Mesenteric fat pad (tissue), 1 donor: ENCODE measurements around the gene C11orf16. TPM values are rescaled to one million over a fixed set of nuclear protein-coding genes. Genes with fewer than 3 reads are reported as not detected.
A peak's percentile ranks its signal among the peaks of the same experiment; 100 is the strongest.

Experiments
- DNase-seq: peaks from one replicate; pipeline ENCODE4 v3.0.0-alpha.2; 2020; ENCODE audit warnings: low spot score
- total RNA-seq: library from RNA; stranded (reverse); fragmentation: NEBNext Ultra II Directional; extraction: Animal tissue kit (Norgen Biotek cat#: 25700); gene quantifications from one replicate; pipeline ENCODE4 v1.2.1, GENCODE V29; 2021
- donor health status: DM: yes; HTN: yes; CAD: no.

Gene C11orf16
- total RNA-seq, 1 donor from 2014 or later, result not detected

DNA sequence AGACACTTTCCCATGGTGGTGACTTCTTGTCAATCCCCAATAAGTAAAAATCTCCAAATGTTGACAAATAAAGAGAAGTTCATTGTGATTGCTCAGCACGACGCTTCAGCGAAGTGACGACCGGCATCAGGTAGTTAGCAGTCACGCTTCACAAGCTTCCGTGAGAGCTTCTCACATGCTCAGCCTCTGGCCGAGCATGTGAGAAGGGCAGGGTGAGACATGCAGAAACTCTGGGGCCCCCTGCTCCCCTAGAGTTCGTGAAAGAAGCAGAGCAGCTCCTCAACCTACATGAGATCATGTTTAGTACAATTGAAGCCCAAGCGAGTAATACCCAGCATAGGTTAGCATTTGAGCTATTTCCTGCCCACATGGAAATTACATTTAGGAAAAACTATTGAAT lies 4.4 kb upstream of the C11orf16 start:
- DNase-seq, result peak; percentile 51

DNA sequence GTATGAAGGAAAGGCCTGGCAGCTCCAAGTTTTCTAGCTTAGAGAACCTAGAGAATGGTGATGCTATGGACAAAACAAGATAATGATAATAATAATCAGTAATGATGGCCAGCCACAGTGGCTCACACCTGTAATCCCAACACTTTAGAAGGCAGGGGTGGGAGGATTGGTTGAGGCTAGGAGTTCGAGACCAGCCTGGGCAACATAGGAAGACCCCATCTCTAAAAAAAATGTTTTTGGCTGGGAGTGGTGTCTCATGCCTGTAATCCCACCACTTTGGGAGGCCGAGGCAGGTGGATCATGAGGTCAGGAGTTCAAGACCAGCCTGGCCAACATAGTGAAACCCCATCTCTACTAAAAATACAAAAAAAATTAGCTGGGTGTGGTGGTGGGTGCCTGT lies 3.0 kb upstream of the C11orf16 start:
- peak; percentile 16 for DNase-seq

DNA sequence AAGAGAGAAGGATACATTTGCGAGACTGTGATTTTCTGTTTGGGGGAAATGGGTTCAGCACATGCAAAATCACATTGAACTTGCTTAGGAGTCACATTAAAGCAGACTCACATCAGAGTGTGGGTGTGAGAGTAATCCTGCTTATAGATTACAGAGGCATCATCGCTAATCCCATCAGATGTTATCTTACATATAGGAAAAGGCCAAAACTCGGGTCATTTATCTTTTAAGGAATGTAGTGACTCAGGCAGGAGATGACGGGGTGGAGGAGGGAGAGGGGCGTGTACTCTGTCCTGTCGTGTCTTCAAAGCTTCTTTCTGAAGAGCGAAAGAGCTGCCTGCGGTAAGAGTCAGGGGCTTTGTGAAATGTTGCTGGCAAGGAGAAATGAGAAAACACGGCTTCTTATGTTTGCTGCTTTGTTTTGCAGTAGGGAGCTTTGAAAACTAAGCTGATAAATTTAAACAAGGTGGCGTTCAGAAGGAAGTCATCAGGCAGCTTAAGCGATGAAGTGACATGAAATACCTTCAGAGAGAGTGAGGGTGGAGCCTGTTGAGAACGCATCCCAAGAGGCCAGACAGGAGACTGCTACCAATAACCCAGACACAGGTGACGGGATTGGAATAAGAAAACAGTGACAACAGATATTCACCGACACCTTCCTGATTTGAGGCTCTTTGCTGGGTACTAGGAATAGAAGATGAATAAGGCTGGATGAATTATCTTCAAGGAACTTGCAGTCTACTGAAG lies 2.2 kb upstream of the C11orf16 start:
- DNase-seq, result no peak

DNA sequence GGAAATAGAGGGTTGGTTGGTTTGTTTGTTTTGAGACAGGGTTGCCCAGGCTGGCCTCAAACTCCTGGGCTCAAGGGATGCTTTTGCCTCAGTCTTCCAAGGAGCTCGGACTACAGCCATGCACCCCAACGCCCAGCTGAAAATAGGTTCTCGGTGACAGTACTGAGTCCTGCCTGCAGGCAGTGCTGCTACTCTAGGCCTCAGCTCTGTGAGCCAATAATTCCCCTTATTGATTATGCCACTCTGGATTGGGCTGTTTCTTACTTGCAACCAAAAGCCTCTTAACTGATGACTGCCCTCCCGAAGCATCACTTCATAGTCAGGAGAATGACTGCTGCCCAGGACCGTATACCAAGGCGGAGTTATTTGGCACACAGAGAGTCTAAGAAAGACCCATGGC lies 1.2 kb upstream of the C11orf16 start:
- DNase-seq, result peak; percentile 67

DNA sequence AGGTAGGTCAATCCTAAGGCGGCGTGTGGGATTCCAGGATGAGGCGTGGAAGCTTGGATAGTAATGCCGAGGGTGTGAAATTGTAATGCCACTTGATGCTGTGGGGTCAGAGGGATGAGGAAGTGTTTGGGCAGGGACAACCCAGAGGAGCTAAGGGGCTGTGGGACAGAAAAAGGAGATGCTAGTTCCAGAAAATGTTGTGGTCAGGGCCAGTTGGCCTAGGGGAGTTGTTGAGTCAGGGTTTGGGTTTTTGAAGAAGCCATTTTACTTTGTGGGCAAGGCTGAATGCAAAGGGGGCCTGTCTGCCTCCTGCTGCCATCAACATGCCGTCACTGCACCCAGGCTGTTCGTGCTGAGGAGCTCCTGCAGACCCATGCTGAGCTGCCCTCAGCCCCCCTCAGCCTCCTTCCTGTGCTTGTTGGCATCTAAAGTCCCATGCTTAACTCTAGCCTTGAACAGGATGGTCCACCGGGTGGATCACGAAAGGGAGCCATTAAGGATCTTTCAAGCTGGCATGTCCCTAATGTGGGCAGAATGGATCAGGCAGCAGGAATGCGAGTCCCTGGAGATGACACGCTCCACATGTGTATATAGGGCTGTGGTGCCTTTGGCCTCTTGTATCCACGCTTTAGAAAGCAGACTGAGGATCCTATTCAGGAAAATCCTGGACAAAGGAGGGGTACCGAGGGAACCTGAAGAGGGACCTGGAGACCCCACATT lies 2.1 kb downstream of the C11orf16 start:
- no peak for DNase-seq

DNA sequence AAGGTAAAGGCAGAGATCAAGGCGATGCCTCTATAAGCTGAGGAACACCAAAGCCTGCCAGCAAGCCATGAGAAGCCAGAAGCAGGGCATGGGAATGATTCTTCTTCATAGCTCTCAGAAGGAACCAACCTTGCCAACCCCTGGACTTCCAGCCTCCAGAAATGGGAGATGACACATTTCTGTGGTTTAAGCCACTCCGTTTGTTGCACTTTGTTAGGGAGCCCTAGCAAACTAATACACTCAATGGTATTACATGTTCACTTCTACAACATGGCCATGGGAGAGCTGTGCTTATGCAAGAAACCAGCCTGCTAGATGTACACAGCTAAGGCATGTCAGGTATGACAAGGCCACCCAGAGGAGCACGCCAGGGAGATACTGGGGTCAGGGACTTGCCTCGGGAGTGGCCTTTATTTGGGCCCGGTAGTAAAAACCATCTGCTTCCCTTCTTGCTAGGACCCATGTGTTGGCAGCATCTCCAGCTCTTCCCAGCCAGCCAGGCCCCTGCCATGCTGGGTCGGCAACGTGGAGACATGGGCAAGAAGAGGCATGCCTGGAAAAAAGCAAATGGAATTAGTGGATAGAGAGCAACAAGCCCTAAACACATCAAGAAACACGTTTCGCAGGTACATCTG lies 3.6 kb downstream of the C11orf16 start:
- DNase-seq, result no peak

DNA sequence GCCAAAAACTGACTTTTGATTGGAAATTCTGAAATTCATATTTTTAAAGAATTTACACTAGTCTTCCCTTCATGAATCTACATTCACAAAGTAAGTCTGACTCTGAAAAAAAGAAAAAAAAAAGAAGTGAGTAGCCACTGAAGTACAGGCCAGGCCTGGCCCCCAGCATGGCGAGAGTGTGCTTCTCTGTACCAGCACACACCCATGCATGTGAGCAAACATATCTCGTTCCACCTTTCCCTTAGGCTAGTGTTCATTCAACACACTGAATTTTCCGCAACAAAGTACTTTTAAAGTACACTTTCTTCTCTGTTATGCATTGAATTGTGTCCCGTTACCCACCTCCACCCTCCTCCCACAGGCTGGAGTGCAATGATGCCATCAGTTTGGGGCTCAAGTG lies 4.5 kb downstream of the C11orf16 start:
- no peak for DNase-seq

DNA sequence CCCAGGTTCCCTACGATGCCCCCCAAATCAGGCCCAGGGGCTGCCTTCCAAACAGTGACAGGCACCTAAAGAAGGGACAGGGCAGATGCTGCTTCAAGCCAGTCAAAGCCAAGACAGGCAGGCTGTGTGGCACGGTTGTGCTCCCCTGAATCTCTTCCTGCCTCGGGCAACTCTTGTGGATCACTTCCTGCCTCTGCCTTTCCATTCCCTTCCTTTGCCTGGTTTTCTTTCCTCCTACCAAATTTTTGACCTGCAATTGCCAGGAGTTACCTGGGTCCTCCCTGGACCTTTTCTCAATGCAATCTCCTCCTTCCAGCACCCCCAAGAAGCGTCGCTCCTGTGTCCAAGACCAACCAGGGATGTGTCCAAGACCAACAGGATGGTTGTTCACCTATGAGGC lies 5.5 kb downstream of the C11orf16 start:
- no peak for DNase-seq

DNA sequence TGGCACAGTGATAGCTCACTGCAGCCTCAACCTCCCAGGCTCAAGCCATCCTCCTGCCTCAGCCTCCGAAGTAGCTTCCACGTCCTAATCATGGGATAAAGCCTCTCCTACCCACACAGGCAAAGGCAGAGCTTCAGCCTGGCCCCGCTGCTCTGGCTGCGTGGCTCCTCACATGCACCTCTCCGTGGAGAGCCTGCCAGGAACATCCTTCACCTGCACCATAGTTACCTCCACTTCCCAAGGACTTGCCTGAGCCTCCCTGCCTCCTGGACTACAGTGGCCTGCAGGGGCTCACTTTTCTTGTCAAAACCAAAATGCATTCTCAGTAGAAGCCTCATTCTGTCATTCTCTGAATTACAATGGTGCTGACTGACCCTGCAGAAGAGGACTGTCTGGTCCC lies 6.5 kb downstream of the C11orf16 start:
- no peak for DNase-seq

DNA sequence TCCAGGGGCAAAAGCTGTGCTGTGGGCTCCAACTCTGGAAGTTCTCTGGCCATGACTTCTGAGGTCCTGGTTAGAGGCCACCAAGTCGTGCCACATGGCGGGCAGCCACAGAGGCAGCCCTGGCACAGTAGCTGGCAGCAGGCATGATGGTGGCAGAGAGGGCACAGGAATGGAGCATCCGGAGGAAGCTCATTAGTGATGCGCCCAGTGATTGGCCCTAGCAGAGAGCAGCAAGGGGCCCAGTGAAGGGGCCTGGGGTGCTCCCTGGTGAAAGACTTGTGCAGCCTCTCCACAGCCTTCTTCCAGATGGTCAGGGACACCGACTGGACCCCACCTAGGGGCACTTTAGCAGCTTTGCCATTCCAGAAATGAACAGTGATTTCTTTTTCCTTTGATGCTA lies 7.0 kb downstream of the C11orf16 start:
- no peak for DNase-seq

DNA sequence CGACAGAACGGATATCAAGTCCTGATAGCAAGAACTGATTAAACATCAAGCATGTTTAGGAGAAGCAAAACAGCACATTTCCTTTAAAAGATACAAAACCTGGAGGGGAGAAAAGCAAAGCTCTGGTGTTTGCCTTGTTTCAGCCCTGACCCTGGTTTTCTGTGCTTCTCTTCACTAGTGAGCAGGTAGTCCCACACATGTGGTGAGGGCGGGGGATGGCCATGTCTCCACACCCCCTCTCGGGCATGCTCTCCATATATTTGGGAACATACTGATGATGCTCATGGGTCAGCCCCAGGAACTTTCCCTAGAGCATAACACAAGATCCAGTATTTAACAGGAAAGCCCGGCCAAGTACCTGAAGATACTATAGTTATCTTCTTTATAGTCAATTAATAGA lies 10.1 kb downstream of the C11orf16 start:
- DNase-seq, result no peak

DNA sequence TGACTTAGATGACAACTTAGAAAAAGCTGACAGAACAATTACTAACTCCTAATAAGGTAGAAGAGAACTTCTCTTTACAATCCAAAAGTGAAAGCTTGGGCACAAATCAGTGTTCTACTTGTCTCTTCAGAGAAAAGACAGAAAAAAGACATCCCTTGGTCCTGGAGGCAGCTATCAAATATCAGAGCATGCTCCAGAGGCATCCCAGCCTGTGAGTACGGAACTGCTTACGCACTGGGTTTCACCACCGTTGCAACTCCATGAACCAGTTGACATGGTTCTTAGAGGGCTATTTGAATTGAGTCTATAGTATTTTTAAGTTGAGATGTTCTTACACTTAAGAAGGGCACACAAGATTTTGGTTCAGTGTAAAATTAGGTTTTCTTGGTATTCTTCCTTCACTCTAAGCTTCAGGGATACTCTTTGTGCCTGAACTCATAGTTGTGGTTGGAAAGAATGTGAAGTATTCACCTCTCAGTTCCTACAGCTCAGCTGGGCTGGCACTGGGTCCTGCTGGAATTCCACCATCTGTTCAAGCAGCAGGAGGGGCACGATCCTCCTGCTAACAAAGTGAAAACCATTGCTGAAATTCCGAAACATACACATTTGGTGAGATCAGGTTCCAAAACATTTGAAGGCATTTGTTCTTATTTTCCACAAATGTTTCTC lies 15.5 kb downstream of the C11orf16 start:
- DNase-seq, result no peak

DNA sequence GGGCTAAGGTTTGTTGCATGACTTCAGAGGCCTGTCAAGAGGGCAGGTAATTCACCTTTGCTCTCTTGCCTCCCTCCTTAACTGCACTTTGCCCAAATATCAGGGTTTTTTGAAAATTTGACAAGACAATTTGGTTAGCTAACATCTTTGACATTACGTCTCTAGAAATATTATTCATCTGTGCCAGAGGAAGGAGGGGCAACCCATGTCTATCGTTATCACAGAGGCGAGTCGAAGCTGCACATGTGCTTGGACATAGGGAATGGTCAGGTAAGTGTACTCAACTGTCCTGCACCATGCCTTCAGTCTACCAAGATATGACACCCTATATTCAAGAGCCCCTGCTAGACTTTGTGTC lies 18.1 kb downstream of the C11orf16 start:
- no peak for DNase-seq

DNA sequence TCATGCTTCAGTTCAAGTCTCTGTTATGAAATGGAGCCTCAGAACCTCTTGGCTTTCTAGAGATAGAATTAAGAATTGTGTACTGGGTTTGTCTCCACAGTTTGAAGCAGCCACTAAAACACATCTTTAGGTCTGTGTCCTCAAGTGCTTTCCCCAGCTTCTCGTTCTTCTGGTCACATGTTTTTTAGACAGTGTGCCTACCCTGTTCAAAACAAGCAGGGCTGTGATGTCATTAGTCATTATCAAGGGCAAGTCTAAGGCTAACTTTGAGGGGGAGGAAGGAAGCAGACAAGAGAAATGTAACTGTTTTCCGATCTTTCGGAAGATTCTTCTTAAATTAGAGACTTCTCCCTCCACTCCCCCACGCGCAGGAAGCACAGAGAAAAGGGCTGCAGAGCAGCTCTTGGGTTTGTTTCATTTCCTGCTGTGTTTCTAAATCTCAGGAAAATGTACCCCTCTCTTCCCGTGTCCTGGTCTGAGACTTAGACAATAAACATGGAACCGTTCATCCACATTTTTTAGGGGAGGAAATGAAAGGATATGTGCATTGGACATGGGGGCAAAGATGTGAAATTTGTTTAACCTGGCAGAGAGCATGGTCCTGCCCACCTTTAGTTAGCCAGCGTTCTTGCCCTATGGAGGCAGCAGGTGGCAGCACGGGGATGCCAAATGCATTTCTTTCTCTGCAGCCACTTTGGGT lies 18.6 kb downstream of the C11orf16 start:
- DNase-seq, result no peak

DNA sequence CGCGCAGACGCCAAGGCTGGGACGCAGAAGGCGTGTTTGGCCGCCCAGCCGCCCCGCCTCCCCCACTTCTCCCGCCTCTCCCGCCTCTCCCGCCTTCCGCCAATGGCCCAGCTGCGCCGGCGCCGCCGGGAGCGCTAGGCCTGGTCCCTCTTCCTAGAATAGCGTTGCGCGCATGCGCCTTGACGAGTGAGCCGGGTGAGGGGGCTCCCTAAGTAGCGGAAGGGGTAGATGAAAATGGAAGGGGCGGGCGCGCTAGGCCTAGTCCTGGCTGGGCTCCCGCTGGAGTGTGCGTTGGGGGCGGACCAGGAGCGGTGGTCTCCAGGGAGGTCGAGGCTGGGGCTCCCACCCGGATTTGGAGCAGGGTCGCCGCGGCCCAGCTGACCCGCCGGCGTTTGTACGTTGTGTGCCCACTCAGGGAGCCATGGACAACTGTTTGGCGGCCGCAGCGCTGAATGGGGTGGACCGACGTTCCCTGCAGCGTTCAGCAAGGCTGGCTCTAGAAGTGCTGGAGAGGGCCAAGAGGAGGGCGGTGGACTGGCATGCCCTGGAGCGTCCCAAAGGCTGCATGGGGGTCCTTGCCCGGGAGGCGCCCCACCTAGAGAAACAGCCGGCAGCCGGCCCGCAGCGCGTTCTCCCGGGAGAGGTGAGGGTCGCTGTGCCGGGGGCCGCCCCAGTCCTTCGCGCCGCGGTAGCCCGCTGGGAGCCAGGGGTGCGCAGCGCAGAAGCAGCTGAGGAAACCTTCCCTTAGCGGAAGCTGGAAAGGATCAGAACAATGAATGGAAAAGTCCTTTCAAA lies 21.5 kb downstream of the C11orf16 start, which contains the start of gene AKIP1:
TSS of gene AKIP1 (plus strand) at position 161 of the 795 bp plus-strand sequence. CDS start at position 422, 261 bp downstream.
- peak; percentile 97 for DNase-seq

DNA sequence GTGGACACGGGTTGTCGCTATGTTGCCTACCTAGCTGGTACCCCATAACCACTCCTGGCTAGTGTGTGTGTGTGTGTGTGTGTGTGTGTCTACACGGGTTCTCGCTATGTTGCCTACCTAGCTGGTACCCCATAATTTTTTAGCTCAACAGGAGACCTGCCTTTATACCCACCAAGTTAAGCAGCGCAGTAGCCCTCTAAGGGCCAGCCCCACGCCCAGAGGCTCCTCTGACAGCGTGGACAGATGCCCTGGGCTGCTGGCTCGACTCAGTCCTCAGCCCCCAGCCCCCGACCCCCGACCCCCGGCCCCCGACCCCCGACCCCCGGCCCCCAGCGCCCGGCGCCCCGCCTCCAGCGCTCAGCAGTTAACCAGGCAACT lies 22.1 kb downstream of the C11orf16 start:
- no peak for DNase-seq

DNA sequence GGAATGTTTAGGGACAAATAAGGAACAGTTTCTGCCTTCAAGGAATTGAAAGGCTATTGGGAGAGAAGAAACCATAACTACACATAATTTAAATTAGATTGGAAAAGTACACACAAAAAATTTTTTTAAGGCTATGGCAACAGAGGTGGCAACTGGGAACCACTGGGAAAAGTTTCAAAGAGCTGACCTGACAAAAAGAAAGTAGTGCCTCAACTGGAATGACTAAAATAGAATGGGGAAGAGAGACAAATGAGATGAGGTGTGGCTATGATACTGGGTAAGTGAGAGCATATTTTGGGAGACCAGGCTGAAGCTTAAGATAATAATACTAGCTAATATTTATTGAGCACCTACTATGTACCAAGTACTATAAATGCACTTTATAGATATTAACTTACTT lies 24.6 kb downstream of the C11orf16 start:
- no peak for DNase-seq

DNA sequence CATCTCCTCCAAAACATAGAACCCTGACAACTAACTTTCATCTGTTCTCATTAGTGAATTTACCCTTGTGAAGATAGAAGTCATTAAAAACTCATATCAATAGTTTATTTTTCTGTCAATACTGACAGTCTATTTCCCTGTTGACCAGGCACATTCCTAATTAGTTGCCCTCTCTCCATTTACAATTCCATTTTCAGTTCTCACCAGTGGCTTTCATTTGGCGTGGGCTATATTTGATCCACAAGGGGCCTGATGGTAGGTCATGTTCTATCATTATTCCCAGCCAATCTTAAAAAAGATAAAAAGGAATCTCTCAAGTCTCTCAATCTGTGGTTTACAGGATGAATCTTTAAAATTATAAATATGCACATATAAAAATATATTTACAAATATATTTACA lies 25.6 kb downstream of the C11orf16 start:
- DNase-seq, result no peak

DNA sequence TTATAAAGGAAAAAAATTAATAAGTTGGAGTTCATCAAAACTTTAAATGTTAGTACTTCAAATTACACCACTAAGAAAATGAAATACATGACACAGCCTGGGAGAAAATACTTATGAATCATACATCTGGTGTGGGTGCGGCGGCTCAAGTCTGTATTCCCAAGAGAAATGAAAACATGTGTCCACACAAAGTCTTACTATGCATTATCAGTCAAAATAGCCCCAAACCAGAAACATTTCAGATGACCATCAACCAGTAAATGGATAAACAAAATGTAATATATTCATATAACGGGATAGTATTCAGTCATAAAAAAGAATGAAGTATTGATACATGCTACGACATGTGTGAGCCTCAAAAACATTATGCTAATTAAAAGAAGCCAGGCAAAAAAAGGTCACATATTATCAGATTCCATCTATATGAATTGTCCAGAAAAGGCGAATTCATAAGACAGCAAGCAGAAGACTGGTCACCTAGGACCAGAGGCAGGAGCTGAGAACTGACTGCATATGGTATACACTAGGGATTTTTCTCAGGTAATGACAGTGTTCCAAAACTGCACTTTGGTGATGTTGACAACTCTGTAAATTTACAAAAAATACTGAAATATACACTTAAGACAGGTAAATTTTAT lies 27.1 kb downstream of the C11orf16 start:
- DNase-seq, result no peak
